GM18858 (cell line): ENCODE results near the gene TOR2A.

Experiments
- ATAC-seq: cut with Tn5 transposase; IDR thresholded peaks from one replicate; pipeline ENCODE4 v1.9.1; 2021; ENCODE audit not compliant: unreplicated experiment

TOR2A gene

DNA sequence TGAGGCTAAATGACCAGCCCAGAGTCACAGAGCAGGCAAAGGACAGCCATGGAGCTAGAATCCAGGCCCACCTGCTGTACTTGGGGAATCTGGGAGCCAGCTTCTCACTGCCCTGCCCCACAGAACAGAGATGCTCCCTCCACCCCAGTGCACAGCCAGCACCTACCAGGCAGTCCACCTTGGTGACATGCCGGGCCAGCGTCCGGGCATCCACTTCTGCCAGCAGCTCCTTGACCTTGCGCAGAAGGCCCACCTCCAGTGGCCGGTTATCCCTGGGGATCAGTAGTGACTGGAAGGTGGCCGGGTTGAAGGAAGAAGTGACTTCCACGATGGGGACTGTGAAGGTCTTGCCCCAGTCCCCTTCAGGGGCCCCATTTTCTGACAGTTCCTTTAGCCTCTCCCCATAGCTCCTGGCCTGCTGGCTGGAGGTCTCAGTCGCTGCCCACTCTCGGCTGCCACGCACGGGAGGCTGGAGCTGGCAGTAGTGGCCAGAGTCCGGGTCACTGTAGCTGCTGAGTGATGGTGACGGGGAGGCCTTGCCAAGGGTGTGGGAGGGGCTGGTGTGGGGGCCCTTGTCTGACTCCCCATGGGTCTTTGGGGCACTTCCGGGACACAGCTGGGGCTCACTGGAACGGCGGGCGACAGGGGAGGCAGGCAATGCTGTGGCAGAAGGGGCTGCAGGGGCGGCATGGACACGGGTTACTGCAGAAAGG, 9.5 kb upstream of the TOR2A start:
- ATAC-seq = no peak

DNA sequence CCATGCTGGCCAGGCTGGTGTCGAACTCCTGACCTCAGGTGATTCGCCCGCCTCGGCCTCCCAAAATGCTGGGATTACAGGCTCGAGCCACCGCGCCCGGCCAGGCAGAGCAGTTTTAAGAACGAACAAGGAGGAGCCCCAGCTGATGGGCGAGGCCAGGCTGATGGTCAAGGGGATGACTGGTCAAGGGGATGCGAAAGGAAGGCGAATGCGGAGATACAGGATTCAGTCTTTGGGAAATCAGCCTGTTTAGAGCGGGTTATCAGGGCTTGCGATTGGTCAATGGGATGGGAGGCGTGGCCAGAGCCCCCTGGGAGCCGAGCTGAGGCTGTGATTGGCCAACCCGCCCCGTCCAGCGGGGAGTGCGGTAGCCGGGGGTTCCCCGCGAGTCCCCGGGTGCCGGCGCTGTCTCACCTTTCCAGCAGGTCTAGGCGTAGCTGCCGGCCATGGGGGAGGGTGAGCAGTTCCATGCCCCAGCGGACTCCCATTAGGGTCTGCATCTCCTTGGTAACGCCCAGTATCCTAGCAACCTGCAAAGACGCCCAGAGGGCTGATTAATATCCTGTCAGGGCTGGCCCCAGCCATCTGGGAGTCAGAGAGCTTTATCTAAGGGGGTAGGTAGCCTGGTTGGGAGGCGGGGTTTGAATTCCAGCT, 7.5 kb upstream of the TOR2A start:
- no peak for ATAC-seq

- ATAC-seq = no peak
Measured at GRCh38 chr9:127741831-127742434, 6.8 kb upstream of the TOR2A start.

DNA sequence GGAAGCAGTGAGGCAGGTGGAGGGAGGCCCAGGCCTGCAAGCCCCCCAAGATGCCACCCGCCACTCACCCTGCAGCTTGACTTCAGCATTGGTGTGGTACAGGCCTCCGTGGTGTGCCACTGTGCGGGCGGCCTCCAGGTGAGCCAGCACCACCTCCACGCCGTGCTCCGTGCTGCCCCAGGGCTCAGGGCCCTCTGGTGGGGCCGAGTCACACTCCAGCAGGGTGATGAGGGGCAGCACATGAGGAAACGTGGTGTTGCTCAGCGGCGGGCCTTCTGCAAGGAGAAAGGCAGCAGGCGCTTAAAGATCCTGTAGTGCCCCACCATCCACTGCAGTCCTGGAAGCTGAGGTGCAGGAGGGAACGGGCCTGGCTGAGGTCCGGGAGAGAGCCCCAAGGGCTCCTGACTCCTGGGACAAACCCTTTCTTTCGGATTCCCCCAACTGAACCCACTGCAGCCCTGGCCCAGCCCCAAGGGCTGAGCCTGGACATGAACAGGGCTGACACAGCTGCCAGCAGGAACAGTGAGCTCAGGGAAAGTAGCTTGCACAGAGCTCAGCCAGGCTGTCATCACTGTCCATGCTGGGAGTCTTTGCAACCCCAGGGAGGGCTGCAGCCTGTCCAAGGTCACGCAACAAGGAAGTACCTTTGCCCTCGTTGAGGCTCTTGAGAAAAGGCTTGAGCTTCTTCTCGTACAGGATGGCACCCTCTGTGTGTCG, 4.7 kb upstream of the TOR2A start:
- ATAC-seq = no peak

- no peak for ATAC-seq
Measured at GRCh38 chr9:127738666-127739065, 3.6 kb upstream of the TOR2A start.

- no peak for ATAC-seq
Measured at GRCh38 chr9:127735530-127736185, 564 bp upstream of the TOR2A start.

GRCh38 chr9:127734247-127734746, 797 bp downstream of the TOR2A start:
- ATAC-seq = no peak

DNA sequence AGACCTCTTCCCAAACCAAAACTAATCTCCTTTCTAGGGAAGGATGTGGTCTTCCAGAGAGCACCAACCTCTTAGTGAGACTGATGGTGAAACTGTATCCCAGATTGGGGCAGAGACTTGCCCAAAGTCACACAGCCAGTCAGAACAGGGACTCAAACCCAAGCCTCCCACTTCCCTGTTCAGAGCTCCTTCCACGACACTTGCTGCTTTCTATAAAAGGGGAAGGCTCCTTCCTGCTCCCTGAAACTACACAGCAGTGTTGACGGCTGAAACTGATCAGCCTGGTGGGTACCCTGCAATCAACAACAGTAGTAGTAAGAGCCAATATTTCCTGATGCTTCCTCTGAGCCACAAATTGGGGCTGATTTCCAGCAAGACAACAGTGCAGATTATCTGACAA, 1.5 kb downstream of the TOR2A start:
- no peak for ATAC-seq

GRCh38 chr9:127732444-127732843, 2.6 kb downstream of the TOR2A start:
- ATAC-seq = no peak

DNA sequence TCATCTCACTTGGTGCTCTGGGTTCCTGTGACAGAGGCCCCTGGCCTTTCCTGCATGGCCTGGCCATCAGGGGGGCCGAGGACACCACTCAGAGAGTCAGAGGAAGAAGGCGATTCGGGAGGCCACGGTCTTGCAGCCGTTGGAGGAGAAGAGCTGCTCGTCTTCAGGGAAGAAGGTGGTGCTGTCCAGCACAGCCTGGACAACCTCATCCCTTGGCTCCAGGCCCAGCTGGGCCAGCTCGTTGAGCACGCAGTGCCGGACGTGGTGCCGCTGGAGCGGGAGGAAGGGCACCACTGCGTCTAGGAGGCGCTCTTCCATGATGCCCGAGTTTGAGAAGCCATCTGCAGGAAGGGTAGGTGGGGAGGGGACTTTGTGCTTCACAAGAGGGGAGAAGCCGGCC, 3.2 kb downstream of the TOR2A start:
- ATAC-seq = no peak

GRCh38 chr9:127730799-127731410, 4.2 kb downstream of the TOR2A start:
- no peak for ATAC-seq

GRCh38 chr9:127730262-127730661, 4.8 kb downstream of the TOR2A start:
- no peak for ATAC-seq

- no peak for ATAC-seq
Measured at GRCh38 chr9:127729522-127730256, 5.4 kb downstream of the TOR2A start.

GRCh38 chr9:127728808-127729207, 6.3 kb downstream of the TOR2A start:
- ATAC-seq = no peak

GRCh38 chr9:127726871-127727270, 8.2 kb downstream of the TOR2A start:
- no peak for ATAC-seq

- ATAC-seq = no peak
Measured at GRCh38 chr9:127724012-127724411, 11.1 kb downstream of the TOR2A start.

DNA sequence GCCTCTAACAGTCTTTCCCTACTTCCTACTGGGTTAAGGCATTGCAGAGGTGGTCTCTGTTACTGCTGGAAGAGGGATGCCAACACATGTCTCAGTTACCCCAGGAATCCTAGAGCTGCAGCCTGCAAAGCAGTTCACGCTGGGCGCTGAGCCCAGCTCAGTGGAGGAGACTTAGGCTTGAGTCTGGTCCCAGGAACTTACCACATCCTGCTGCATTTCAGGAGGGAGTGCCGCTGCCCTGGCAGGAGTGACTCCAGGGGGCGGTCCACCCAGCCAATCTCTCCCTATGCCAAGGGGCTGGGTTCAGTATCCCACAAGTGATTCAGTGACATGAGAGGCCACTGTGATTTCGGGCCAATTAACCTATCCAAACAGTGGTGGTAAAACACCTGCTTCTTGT, 11.7 kb downstream of the TOR2A start:
- no peak for ATAC-seq

- ATAC-seq = no peak
Measured at GRCh38 chr9:127723013-127723412, 12.1 kb downstream of the TOR2A start.

DNA sequence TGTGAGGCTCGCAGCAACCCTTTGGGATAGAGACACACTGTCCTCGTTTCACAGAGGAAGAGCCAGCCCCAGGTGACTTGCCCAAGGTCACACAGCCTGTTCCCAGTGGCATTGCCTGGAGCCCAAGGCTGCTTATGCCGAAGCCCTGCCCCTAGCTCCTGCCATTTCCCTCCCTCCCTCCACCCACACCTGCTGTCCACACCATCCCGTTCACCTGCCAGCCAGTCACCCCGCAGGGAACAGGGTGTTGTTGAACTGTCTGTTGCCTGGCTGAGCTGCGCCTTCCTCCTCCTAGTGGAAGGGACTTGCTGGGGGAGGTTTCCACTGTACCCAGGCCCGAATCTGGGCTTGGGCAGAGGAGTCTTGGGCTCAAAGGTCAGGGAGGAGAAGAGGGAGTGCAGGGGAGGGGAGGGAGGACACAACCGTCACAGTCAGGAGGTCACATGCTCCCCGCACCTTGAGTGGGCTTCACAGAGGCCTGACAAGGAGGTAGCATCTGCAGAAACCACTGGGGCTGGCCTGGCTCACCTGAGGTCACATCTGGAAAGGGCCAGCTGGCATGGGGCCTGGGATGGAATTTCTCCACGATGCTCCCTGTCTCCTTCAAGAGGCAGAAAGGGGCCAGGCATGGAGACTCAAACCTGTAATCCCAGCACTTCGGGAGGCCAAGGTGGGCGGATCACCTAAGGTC, 12.9 kb downstream of the TOR2A start:
- no peak for ATAC-seq
